Activated CD8-positive, alpha-beta memory T cell treated with anti-CD3 and anti-CD28 coated beads, Interleukin-2, amount 10 ng/mL, durations not matched to agents 7 days and 5 days (primary cell): ENCODE measurements around the gene DHH. TPM values are rescaled to one million over a fixed set of nuclear protein-coding genes. Genes with fewer than 3 reads are reported as not detected.

Experiments
- ATAC-seq: fragments of 150-1000 bp; cut with Tn5 transposase; one replicate; pipeline ENCODE4 v1.10.0; 2021; ENCODE audit warnings: moderate library complexity
- CTCF ChIA-PET: fragments of 350-600 bp; sonication (Branson Sonifier 250); formaldehyde crosslinking; loops from one replicate; lab custom pipeline; 2021; ENCODE audit warnings: antibody characterized with exemption; lab: Charles Lee
- DNase-seq: peaks from one replicate; pipeline ENCODE4 v3.0.0-alpha.2; 2020
- H3K27ac Mint-ChIP-seq: one replicate; pipeline ENCODE4 v1.8.0; 2021; ENCODE audit warnings: mild to moderate bottlenecking, mixed read lengths
- H3K27me3 Mint-ChIP-seq: one replicate; pipeline ENCODE4 v1.8.0; 2021; ENCODE audit warnings: mixed read lengths
- H3K36me3 Mint-ChIP-seq: one replicate; pipeline ENCODE4 v1.8.0; 2021; ENCODE audit warnings: mild to moderate bottlenecking, mixed read lengths
- H3K4me1 Mint-ChIP-seq: one replicate; pipeline ENCODE4 v1.8.0; 2021; ENCODE audit warnings: mixed read lengths
- H3K4me3 Mint-ChIP-seq: one replicate; pipeline ENCODE4 v1.8.0; 2021; ENCODE audit warnings: mild to moderate bottlenecking, moderate library complexity, mixed read lengths
- H3K9me3 Mint-ChIP-seq: one replicate; pipeline ENCODE4 v1.8.0; 2022; ENCODE audit warnings: low read depth, mixed read lengths
- total RNA-seq, 2 experiments: library from RNA; stranded (reverse); gene quantifications; one replicate each; pipeline ENCODE4 v1.2.3, GENCODE V29; 2021

Gene DHH
- total RNA-seq, 2 experiments from 2014 or later = 0.15 TPM; not detected in 1

- ATAC-seq (no peak), DNase-seq (no peak)
- peaks cover 42% of the 10 kb centered on the region for H3K36me3 Mint-ChIP-seq
- no peaks in the 10 kb centered on the region for H3K27me3 Mint-ChIP-seq
- H3K9me3 Mint-ChIP-seq = no peaks in the 10 kb centered on the region
- peaks cover 7% of the 10 kb centered on the region for H3K4me1 Mint-ChIP-seq
- CTCF ChIA-PET = interaction anchor here (0.9 to 5.6 kb wide), 4 partner anchors 30 to 149 kb away, joined by 3 to 16 read pairs (median 4); partner anchors contain the start of gene RHEBL1
- no peak overlapping the region for H3K27ac Mint-ChIP-seq
- H3K4me3 Mint-ChIP-seq = no peak overlapping the region
Measured at GRCh38 chr12:49039421-49040363, 54.9 kb downstream of the DHH start.

- ATAC-seq = no peak
- Mint-ChIP-seq H3K36me3 (peaks cover 36% of the 10 kb centered on the region), H3K27me3 (no peaks in the 10 kb centered on the region)
Measured at GRCh38 chr12:49038291-49038955, 56.2 kb downstream of the DHH start.

GRCh38 chr12:49037947-49038237 is 56.7 kb downstream of the DHH start:
- Mint-ChIP-seq H3K27me3 (no peaks in the 10 kb centered on the region), H3K4me1 (no peaks in the 10 kb centered on the region), H3K36me3 (peaks cover 34% of the 10 kb centered on the region), H3K27ac (no peak overlapping the region), H3K9me3 (no peaks in the 10 kb centered on the region), H3K4me3 (no peak overlapping the region)
- CTCF ChIA-PET = interaction anchor here (1.0 to 5.6 kb wide), 6 partner anchors 18 to 185 kb away, joined by 3 to 16 read pairs (median 4); no protein-coding TSS in a partner anchor
- ATAC-seq (no peak), DNase-seq (no peak)

More at GRCh38 chr12:49038291-49038955, 56.2 kb downstream of the DHH start:
- CTCF ChIA-PET = interaction anchor here (0.9 to 5.6 kb wide), 7 partner anchors 18 to 96 kb away, joined by 3 to 16 read pairs (median 4); partner anchors contain the start of gene RHEBL1
- no peaks in the 10 kb centered on the region for H3K4me1 Mint-ChIP-seq
- H3K4me3 Mint-ChIP-seq = no peak overlapping the region
- H3K27ac Mint-ChIP-seq = no peak overlapping the region
- H3K9me3 Mint-ChIP-seq = no peaks in the 10 kb centered on the region
- no peak for DNase-seq

GRCh38 chr12:49037111-49037946 is 57.3 kb downstream of the DHH start:
- peaks cover 30% of the 10 kb centered on the region for H3K36me3 Mint-ChIP-seq
- ATAC-seq (no peak), DNase-seq (no peak)
- no peaks in the 10 kb centered on the region for H3K4me1 Mint-ChIP-seq
- no peaks in the 10 kb centered on the region for H3K27me3 Mint-ChIP-seq
- H3K4me3 Mint-ChIP-seq = no peak overlapping the region
- H3K27ac Mint-ChIP-seq = no peak overlapping the region
- CTCF ChIA-PET = interaction anchor here (1.0 to 5.6 kb wide), 7 partner anchors 7 to 184 kb away, joined by 3 to 20 read pairs (median 5); no protein-coding TSS in a partner anchor
- H3K9me3 Mint-ChIP-seq = no peaks in the 10 kb centered on the region

Other genes starting within 250 kb of the DHH start
- 100 to 1,000 TPM; 146 to 157 TPM for gene DDX23, start 242.6 kb downstream of the DHH start, total RNA-seq
- gene RND1, start 228.9 kb downstream of the DHH start, total RNA-seq = 1 to 10 TPM; 2.7 to 4.2 TPM
- 10 to 100 TPM; 78.5 to 88.8 TPM for gene FKBP11, start 169.3 kb downstream of the DHH start, total RNA-seq
- 100 to 1,000 TPM in 1 of 2 experiments, 10 to 100 TPM in 1; 89.4 to 118 TPM for gene ARF3, start 137.3 kb downstream of the DHH start, total RNA-seq
- gene WNT10B, start 123.1 kb downstream of the DHH start, total RNA-seq = 1 to 10 TPM; 2.0 to 4.4 TPM
- 1 to 10 TPM in 1 of 2 experiments, under 1 TPM in 1; 0.87 to 1.2 TPM for gene WNT1, start 116.5 kb downstream of the DHH start, total RNA-seq
- under 1 TPM; 0.38 to 0.66 TPM for gene DDN, start 95.4 kb downstream of the DHH start, total RNA-seq
- gene PRKAG1, start 76.0 kb downstream of the DHH start, total RNA-seq = 10 to 100 TPM; 58.9 to 66.0 TPM
- gene KMT2D, start 34.0 kb downstream of the DHH start, total RNA-seq = 100 to 1,000 TPM; 107 to 132 TPM
- 10 to 100 TPM; 14.9 to 15.1 TPM for gene RHEBL1, start 24.8 kb downstream of the DHH start, total RNA-seq
- 10 to 100 TPM; 46.9 to 53.4 TPM for gene LMBR1L, start 16.0 kb upstream of the DHH start, total RNA-seq
- 1,000 to 10,000 TPM; 1,970 to 2,009 TPM for gene TUBA1B, start 36.6 kb upstream of the DHH start, total RNA-seq
- 10 to 100 TPM; 91.0 to 96.5 TPM for gene TUBA1A, start 94.3 kb upstream of the DHH start, total RNA-seq
- gene TUBA1C, start 170.3 kb upstream of the DHH start, total RNA-seq = 100 to 1,000 TPM; 264 to 266 TPM
- under 1 TPM; 0.26 to 0.35 TPM for gene PRPH, start 200.3 kb upstream of the DHH start, total RNA-seq
- 100 to 1,000 TPM in 1 of 2 experiments, 10 to 100 TPM in 1; 89.5 to 107 TPM for gene TROAP, start 228.5 kb upstream of the DHH start, total RNA-seq
- not detected for gene C1QL4, start 242.4 kb upstream of the DHH start, total RNA-seq